IMR-90 (cell line): ENCODE measurements around the gene CHN1.

Experiments
- CEBPB ChIP-seq: IDR thresholded peaks from 2 replicates; pipeline ENCODE4 v1.6.1; 2012; ENCODE audit warnings: low read depth, low read length, improper control_type of control experiment
- RAD21 ChIP-seq: IDR thresholded peaks from 2 replicates; pipeline ENCODE4 v1.6.1; 2012; ENCODE audit warnings: low read length, improper control_type of control experiment

GRCh38 chr2:175015340-175015739 is 10.2 kb upstream of the CHN1 start:
- TF ChIP-seq CEBPB (no peak), RAD21 (no peak)
